GM12872 (cell line): ENCODE results near the gene ARHGEF7.

Experiments
- CTCF ChIP-seq: IDR thresholded peaks from 3 replicates; pipeline ENCODE4 v1.5.1; 2011; ENCODE audit warnings: low read depth, mild to moderate bottlenecking, low read length, moderate library complexity; ENCODE audit not compliant: insufficient read depth

Gene ARHGEF7

GRCh38 chr13:111278258-111278657 lies 163.1 kb downstream of the ARHGEF7 start:
- no peak for TF ChIP-seq CTCF

- no peak for TF ChIP-seq CTCF
These were observed 163.9 kb downstream of the ARHGEF7 start for GRCh38 chr13:111278743-111279652.

GRCh38 chr13:111280226-111280625 lies 165.1 kb downstream of the ARHGEF7 start:
- TF ChIP-seq CTCF, result no peak

- no peak for TF ChIP-seq CTCF
These were observed 165.8 kb downstream of the ARHGEF7 start for GRCh38 chr13:111280681-111281585.

GRCh38 chr13:111281751-111282311 lies 166.7 kb downstream of the ARHGEF7 start:
- TF ChIP-seq CTCF, result no peak

GRCh38 chr13:111282425-111282824 lies 167.3 kb downstream of the ARHGEF7 start:
- no peak for TF ChIP-seq CTCF

- no peak for TF ChIP-seq CTCF
These were observed 167.9 kb downstream of the ARHGEF7 start for GRCh38 chr13:111282997-111283396.
